GM23338 (cell line): Measurements from ENCODE around the gene GRK4. TPM values are rescaled to one million over a fixed set of nuclear protein-coding genes. Genes with fewer than 3 reads are reported as not detected.
"Not testable (repeated sequence)": the region's sequence is repeated elsewhere in the genome, so short reads cannot be mapped to it uniquely, and the experiment has no call there.

Experiments
- ATAC-seq: fragments of 200-7000 bp; cut with Tn5 transposase; 3 replicates; pipeline ENCODE4 v1.9.1; 2020
- DNase-seq: peaks from one replicate; pipeline ENCODE4 v3.0.0-alpha.2; 2015; ENCODE audit warnings: low spot score
- H2AFZ ChIP-seq: fragments of 200-600 bp; sonication (generic); 2 replicates; pipeline ENCODE4 v1.8.0; 2016; ENCODE audit warnings: antibody characterized with exemption, mild to moderate bottlenecking, moderate library complexity
- H3F3A ChIP-seq: fragments of 200-600 bp; sonication (generic); replicated peaks from 2 replicates; pipeline ENCODE4 v1.8.0; 2017; ENCODE audit warnings: antibody characterized with exemption, mixed run types, low read depth
- H3K27ac ChIP-seq: fragments of 200-600 bp; sonication (generic); 2 replicates; pipeline ENCODE4 v1.6.1; 2016; ENCODE audit warnings: low read depth
- H3K27me3 ChIP-seq: fragments of 200-600 bp; sonication (generic); 2 replicates; pipeline ENCODE4 v1.8.0; 2016; ENCODE audit warnings: mild to moderate bottlenecking, mixed run types, moderate library complexity; ENCODE audit not compliant: insufficient read depth
- H3K36me3 ChIP-seq: fragments of 200-600 bp; sonication (generic); 2 replicates; pipeline ENCODE4 v1.8.0; 2016; ENCODE audit warnings: mild to moderate bottlenecking; ENCODE audit not compliant: insufficient read depth
- H3K4me1 ChIP-seq: fragments of 200-600 bp; sonication (generic); 2 replicates; pipeline ENCODE4 v1.8.0; 2016; ENCODE audit warnings: mild to moderate bottlenecking, moderate library complexity; ENCODE audit not compliant: insufficient read depth
- H3K4me2 ChIP-seq: fragments of 200-600 bp; sonication (generic); 2 replicates; pipeline ENCODE4 v1.7.1; 2017; ENCODE audit warnings: mixed run types
- H3K4me3 ChIP-seq: fragments of 200-600 bp; sonication (generic); 2 replicates; pipeline ENCODE4 v1.6.1; 2016; ENCODE audit warnings: mixed run types
- H3K79me2 ChIP-seq: fragments of 200-600 bp; sonication (generic); replicated peaks from 2 replicates; pipeline ENCODE4 v1.8.0; 2017; ENCODE audit warnings: mild to moderate bottlenecking; ENCODE audit not compliant: insufficient read depth
- H3K9me2 ChIP-seq: fragments of 200-600 bp; sonication (generic); 2 replicates; pipeline ENCODE4 v1.8.0; 2017; ENCODE audit not compliant: insufficient read depth
- H4K20me1 ChIP-seq: fragments of 200-600 bp; sonication (generic); replicated peaks from 2 replicates; pipeline ENCODE4 v1.8.0; 2017; ENCODE audit warnings: mild to moderate bottlenecking; ENCODE audit not compliant: insufficient read depth
- H3K27ac Mint-ChIP-seq: 2 replicates; pipeline ENCODE4 v1.8.0; 2020; ENCODE audit warnings: inconsistent platforms, mild to moderate bottlenecking, moderate library complexity, mixed read lengths
- H3K27me3 Mint-ChIP-seq: 3 replicates; pipeline ENCODE4 v1.8.0; 2022; ENCODE audit warnings: low read depth, mild to moderate bottlenecking, moderate library complexity, mixed read lengths, inconsistent platforms; ENCODE audit not compliant: insufficient read depth, poor library complexity
- H3K36me3 Mint-ChIP-seq: 3 replicates; pipeline ENCODE4 v1.8.0; 2021; ENCODE audit warnings: low read depth, mild to moderate bottlenecking, inconsistent platforms, moderate library complexity, mixed read lengths
- H3K4me1 Mint-ChIP-seq: 3 replicates; pipeline ENCODE4 v1.8.0; 2020; ENCODE audit warnings: mild to moderate bottlenecking, inconsistent platforms, mixed read lengths
- H3K4me3 Mint-ChIP-seq: 3 replicates; pipeline ENCODE4 v1.8.0; 2021; ENCODE audit warnings: moderate library complexity, mild to moderate bottlenecking, inconsistent platforms, mixed read lengths
- H3K9me3 Mint-ChIP-seq: 3 replicates; pipeline ENCODE4 v1.8.0; 2020; ENCODE audit warnings: moderate library complexity, mild to moderate bottlenecking, inconsistent platforms, mixed read lengths
- CREB1 ChIP-seq: fragments of 250-450 bp; sonication (Bioruptor Pico); IDR thresholded peaks from 2 replicates; pipeline ENCODE4 v1.5.0; 2020; ENCODE audit warnings: low read depth, mild to moderate bottlenecking, moderate library complexity
- ETS1 ChIP-seq: IDR thresholded peaks from 2 replicates; pipeline ENCODE4 v1.6.1; 2016; ENCODE audit warnings: antibody characterized with exemption
- POLR2AphosphoS5 ChIP-seq: IDR thresholded peaks from 2 replicates; pipeline ENCODE4 v1.6.1; 2016; ENCODE audit warnings: antibody characterized with exemption, low read depth
- REST ChIP-seq: IDR thresholded peaks from one replicate; pipeline ENCODE4 v1.6.1; 2018; ENCODE audit warnings: antibody characterized with exemption; ENCODE audit not compliant: unreplicated experiment
- STAT1 ChIP-seq: IDR thresholded peaks from one replicate; pipeline ENCODE4 v1.6.1; 2016; ENCODE audit warnings: antibody characterized with exemption; ENCODE audit not compliant: unreplicated experiment
- ZNF114 ChIP-seq: fragments of 250-450 bp; sonication (Bioruptor Pico); IDR thresholded peaks from 2 replicates; pipeline ENCODE4 v1.5.0; 2020; ENCODE audit warnings: mild to moderate bottlenecking, moderate library complexity
- polyA plus RNA-seq: library from polyadenylated mRNA; unstranded; fragments of >200 nt; fragmentation: Nextera tagmentation; extraction: Ambion mirVana; gene quantifications from 2 replicates; pipeline ENCODE4 v1.2.1, GENCODE V29; 2016
- total RNA-seq: library from RNA; depleted of rRNA; stranded (reverse); fragments of >200 nt; shearing (Covaris generic); gene quantifications from 2 replicates; pipeline ENCODE4 v1.2.3, GENCODE V29; 2014

GRK4 gene
- total and polyA plus RNA-seq, 2 experiments from 2014 or later: 1.3 to 1.4 TPM

GRCh38 chr4:2922453-2923101 is 40.8 kb upstream of the GRK4 start:
- peak overlapping the region; percentile 37; the same call in 1 of the 2 replicates for H3K4me3 ChIP-seq
- not testable (repeated sequence) for H3K4me3 Mint-ChIP-seq, H3K27me3 ChIP-seq, H3K9me2 ChIP-seq, H3F3A ChIP-seq, H2AFZ ChIP-seq, H3K27me3 Mint-ChIP-seq, H3K36me3 ChIP-seq, H4K20me1 ChIP-seq
- H3K27ac ChIP-seq: peak overlapping the region; percentile 94
- H3K4me2 ChIP-seq: peak overlapping the region; percentile 58
- ATAC-seq: peak; percentile 38; the same call in 2 of the 3 replicates
- Mint-ChIP-seq H3K27ac (peak overlapping the region; percentile 82), H3K9me3 (peaks cover 56% of the 10 kb centered on the region), H3K4me1 (peaks cover 29% of the 10 kb centered on the region), H3K36me3 (peaks cover 90% of the 10 kb centered on the region)
- peaks cover 40% of the 10 kb centered on the region for H3K79me2 ChIP-seq
- H3K4me1 ChIP-seq: peaks cover 23% of the 10 kb centered on the region
- TF ChIP-seq CREB1 (CRISPR knock-in tag): 0 out of 2 replicates have a peak, but pooled peaks have one; percentile 8
- DNase-seq: peak; percentile 86

GRCh38 chr4:2923141-2923551 is 40.2 kb upstream of the GRK4 start:
- peak overlapping the region; percentile 37; the same call in 1 of the 2 replicates for H3K4me3 ChIP-seq
- peak overlapping the region; percentile 94 for H3K27ac ChIP-seq
- H3K9me2 ChIP-seq: no peaks in the 10 kb centered on the region
- H3F3A ChIP-seq: no peaks in the 10 kb centered on the region
- no peak overlapping the region for H2AFZ ChIP-seq
- TF ChIP-seq POLR2AphosphoS5 (no peak), ZNF114 (CRISPR knock-in tag) (no peak), STAT1 (no peak), REST (no peak), ETS1 (no peak), CREB1 (CRISPR knock-in tag) (no peak)
- H3K27me3 ChIP-seq: no peaks in the 10 kb centered on the region
- peaks cover 23% of the 10 kb centered on the region for H3K4me1 ChIP-seq
- no peak for ATAC-seq
- H3K4me3 Mint-ChIP-seq: no peak overlapping the region; the same call in 2 of the 3 replicates
- peaks cover 29% of the 10 kb centered on the region for H3K4me1 Mint-ChIP-seq
- H3K79me2 ChIP-seq: peaks cover 35% of the 10 kb centered on the region
- peak overlapping the region; percentile 53 for H3K27ac Mint-ChIP-seq
- H3K9me3 Mint-ChIP-seq: peaks cover 50% of the 10 kb centered on the region
- DNase-seq: no peak
- H3K36me3 Mint-ChIP-seq: peaks cover 90% of the 10 kb centered on the region
- H4K20me1 ChIP-seq: no peaks in the 10 kb centered on the region; the same call in 1 of the 2 replicates
- H3K4me2 ChIP-seq: peak overlapping the region; percentile 55; the same call in 1 of the 2 replicates
- H3K27me3 Mint-ChIP-seq: peaks cover 9% of the 10 kb centered on the region
- H3K36me3 ChIP-seq: no peaks in the 10 kb centered on the region; the same call in 1 of the 2 replicates
